ENCODE measurements around the gene SUN2.

DNA sequence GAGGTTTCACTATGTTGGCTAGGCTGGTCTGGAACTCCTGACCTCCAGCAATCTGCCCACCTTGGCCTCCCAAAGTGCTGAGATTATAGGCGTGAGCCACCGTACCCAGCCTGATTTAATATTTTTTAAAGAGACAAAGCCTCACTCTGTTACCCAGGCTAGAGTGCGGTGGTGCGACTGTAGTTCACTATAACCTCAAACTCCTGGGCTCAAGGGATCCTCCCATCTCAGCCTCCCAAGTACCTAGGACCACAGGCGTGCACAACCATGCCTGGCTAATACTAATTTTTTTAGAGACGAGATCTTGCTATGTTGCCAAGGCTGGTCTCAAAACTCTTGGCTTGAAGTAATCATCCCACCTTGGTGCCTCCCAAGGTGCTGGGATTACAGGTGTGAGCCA lies 36.6 kb downstream of the SUN2 start:
- TF ChIP-seq POLR2AphosphoS5 (IDR thresholded peaks at IDR 0.05; ENCODE audit: low read depth, low read length) (no peak), POLR2A (IDR thresholded peaks at IDR 0.05; ENCODE audit: low read depth, low read length) (no peak)

All from GM12891 (cell line).